ENCODE results near the gene EXOC3L1. TPM values are rescaled to one million over a fixed set of nuclear protein-coding genes. Genes with fewer than 3 reads are reported as not detected.

The EXOC3L1 gene
- total and polyA plus RNA-seq, 2 of the 13 experiments (the other 11 are each of a cell fraction or from before 2014, with no cell fraction given): 0.12 TPM; not detected in 1

- TF ChIP-seq CREM (IDR thresholded peaks at IDR 0.05): no peak
- no peak for TF ChIP-seq CREM (CRISPR knock-in tag; IDR thresholded peaks at IDR 0.05)
- TF ChIP-seq ZNF318 (CRISPR knock-in tag; IDR thresholded peaks at IDR 0.05): 0 out of 2 replicates have a peak, but pooled peaks have one; percentile 60
- no peak for TF ChIP-seq AHR (CRISPR knock-in tag; IDR thresholded peaks at IDR 0.05)
- TF ChIP-seq ZNF724P (CRISPR knock-in tag; IDR thresholded peaks at IDR 0.05; ENCODE audit: borderline replicate concordance): peak; percentile 58; the same call in 1 of the 2 replicates
- TF ChIP-seq KDM1A (CRISPR knock-in tag; IDR thresholded peaks at IDR 0.05): no peak
- no peak for TF ChIP-seq HDAC6 (IDR thresholded peaks at IDR 0.05; ENCODE audit: low read depth, low read length)
- no peak for TF ChIP-seq ZNF225 (CRISPR knock-in tag; IDR thresholded peaks at IDR 0.05)
- no peak for TF ChIP-seq PTBP1 (IDR thresholded peaks at IDR 0.05; ENCODE audit: low read depth, low read length, poor library complexity, severe bottlenecking)
- TF ChIP-seq MXD1 (CRISPR knock-in tag; IDR thresholded peaks at IDR 0.05): no peak; the same call in 1 of the 2 replicates
- TF ChIP-seq ZNF335 (CRISPR knock-in tag; IDR thresholded peaks at IDR 0.05): no peak
- TF ChIP-seq TBL1XR1 (IDR thresholded peaks at IDR 0.05; ENCODE audit: borderline replicate concordance, low read length, partially characterized antibody): peak; percentile 25
- 0 out of 2 replicates have a peak, but pooled peaks have one; percentile 34 for TF ChIP-seq PITX1 (CRISPR knock-in tag; IDR thresholded peaks at IDR 0.05)
- no peak for TF ChIP-seq FOXA1 (IDR thresholded peaks at IDR 0.05)
- TF ChIP-seq FOXA1 (CRISPR knock-in tag; IDR thresholded peaks at IDR 0.05): no peak
- TF ChIP-seq MIER3 (CRISPR knock-in tag; IDR thresholded peaks at IDR 0.05; ENCODE audit: borderline replicate concordance): 0 out of 2 replicates have a peak, but pooled peaks have one; percentile 19
- no peak for TF ChIP-seq KLF15 (CRISPR knock-in tag; IDR thresholded peaks at IDR 0.05; ENCODE audit: borderline replicate concordance)
- TF ChIP-seq TARDBP (CRISPR knock-in tag; IDR thresholded peaks at IDR 0.05): no peak; the same call in 1 of the 2 replicates
- no peak for TF ChIP-seq ZNF660 (CRISPR knock-in tag; IDR thresholded peaks at IDR 0.05; ENCODE audit: borderline replicate concordance, low read depth)
- TF ChIP-seq ZNF337 (CRISPR knock-in tag; IDR thresholded peaks at IDR 0.05; ENCODE audit: borderline replicate concordance, low read depth): no peak
- TF ChIP-seq PBX3 (CRISPR knock-in tag; IDR thresholded peaks at IDR 0.05; ENCODE audit: borderline replicate concordance): no peak
Observed at GRCh38 chr16:67155295-67156142, 34.4 kb downstream of the EXOC3L1 start (continued).

Measured in HepG2 (cell line).